ENCODE measurements around the gene ZDHHC11.
"Not testable (repeated sequence)": the region's sequence is repeated elsewhere in the genome, so short reads cannot be mapped to it uniquely, and the experiment has no call there.

Gene ZDHHC11

DNA sequence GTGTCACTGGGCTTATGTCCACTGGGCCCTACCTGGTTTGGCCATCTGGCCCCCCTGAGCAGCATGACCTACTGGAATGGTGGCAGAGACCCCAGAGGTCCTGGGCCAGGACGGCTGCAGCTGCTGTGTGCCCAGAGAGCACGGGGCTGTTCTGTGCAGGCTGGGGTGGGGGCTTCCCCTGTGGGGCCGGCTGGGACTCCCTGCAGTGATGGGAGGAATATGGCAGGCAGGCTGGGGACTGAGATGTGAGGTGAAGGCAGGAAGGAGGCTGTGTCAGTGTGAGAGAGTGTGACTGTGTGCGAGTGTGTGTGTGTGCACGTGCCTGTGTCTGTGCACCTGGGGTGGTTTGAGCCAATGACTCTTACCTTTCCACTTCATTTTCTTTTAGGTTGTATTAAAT is 37.2 kb downstream of the ZDHHC11 start:
- peak; percentile 13 for FAIRE-seq
- DNase-seq (ENCODE audit: low spot score), result not testable (repeated sequence)

DNA sequence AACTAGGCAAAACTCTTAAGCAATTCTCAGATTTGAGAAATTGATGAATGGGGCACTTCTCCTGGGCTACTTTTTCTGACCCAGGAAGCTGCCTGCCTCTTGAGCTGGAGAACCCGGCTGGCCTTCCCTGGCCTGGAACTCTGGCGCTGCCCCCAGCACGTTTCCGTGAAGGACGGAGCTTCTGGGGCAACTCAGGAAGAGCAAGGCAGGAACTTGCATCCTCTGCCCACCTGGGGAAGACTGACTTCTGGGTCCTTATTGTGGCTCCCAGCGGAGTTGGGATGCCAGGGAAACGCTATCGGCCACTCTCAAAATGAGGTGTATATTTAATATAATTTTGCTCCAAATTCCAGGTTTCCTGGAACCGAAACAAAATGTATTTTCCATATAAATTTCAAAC is 39.4 kb downstream of the ZDHHC11 start:
- not testable (repeated sequence) for DNase-seq (ENCODE audit: low spot score)
- FAIRE-seq, result peak; percentile 9

DNA sequence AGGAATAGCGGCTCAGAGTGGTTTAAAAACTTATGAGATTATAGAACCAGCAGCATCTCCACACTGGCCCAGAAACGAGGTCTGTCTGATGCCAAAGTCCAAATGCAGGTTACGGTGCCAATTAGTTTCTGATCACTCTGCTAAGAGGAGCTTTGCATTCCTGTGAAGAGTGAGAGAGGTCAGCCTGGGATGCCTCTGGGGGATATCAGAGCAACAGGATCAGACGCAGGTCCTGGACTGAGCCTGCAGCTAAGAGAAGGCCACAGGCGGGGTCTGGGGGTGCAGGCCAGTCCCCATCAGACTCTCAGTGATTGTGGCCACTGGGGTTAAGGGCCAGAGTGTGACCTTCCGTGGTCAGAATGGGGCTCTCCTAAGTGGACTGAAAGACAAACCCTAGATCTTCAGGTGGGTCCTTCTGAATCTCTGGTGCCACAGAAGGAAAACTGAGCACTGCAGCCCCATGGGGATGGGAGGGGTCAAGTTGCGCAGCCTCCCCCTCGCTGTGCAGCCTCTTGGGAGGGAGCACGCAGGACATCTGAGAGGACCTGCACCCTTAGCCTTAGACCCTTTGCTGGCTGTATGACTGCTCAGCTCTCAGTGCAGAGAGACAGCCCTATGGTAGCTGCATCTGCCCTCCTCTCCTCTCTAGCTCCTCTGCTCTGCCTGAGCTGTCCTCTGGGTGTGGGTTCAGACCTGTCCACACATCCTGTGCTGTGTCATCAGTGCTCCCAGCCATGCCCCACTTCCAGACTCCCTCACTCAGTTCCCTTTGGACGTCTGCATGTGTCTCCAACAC is 42.9 kb downstream of the ZDHHC11 start:
- peak; percentile 50 for FAIRE-seq
- DNase-seq (ENCODE audit: low spot score), result not testable (repeated sequence)

DNA sequence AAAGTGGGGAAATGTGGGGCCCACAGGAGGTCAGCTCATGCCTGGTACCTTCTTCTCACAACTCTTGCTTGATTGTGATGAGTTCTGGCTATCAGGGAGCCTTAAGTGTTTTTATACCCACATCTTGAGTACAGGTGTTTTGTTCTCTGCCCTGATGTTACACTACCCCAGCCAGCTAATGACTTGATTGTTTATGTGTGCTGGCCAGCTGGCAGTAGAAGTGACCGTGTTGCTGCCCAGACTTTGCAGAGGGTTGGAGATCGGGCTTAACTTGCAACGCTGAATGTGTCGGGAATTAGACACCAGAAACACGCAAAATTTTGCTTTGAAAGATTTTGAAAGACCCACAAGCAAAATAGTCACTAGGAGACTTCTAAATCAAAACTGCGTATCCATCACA is 49.3 kb downstream of the ZDHHC11 start:
- DNase-seq (ENCODE audit: low spot score) (no peak), FAIRE-seq (no peak)

DNA sequence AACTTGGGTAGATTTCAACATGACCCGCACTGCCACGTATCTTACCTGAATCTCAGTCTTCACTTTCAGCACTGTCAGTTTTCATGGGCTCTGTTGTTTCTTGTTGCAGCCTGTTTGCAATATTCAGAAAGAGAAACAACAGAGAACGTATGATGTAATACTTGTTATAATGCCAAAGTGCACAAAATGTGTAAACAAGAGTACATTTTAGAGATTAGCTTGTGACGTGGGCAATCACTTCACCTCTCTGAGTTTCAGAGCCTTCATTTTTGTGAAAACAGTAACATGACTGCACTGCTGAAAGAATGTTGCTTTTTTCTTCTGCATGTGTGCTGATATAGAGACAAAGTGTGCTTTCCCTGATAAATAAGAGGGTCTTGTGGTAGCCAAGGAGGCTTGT is 49.7 kb downstream of the ZDHHC11 start:
- DNase-seq (ENCODE audit: low spot score); FAIRE-seq: not testable (repeated sequence)

DNA sequence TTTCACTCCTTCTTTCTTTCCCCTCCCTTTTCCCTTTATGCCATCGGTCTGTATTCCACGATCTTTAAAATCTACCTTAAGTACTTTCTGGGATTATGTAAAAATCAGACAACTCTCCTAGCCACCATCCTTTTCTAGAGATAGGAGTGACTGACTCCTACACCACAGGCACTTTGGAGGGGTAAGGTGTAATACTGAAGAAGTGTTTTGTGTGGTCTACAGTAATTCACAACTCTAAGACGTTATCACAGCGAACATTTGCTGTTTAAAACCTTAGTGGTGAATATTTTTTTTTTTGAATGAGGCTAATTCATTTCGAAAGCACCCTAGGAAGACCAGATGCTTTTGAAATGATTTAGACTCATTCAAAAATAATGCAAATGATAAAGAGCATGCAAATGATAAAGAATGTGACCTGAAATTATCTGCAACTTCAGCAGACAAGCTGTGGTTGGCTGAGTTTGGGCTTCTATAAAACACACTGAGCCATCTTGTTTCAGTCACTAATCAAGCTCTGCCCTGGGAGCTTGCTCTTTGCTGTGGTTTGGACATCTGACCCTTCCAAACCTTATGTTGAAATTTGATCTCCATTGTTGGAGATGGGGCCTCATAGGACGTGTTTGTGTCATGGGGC is 52.2 kb downstream of the ZDHHC11 start:
- not testable (repeated sequence) for DNase-seq (ENCODE audit: low spot score)
- FAIRE-seq, result peak; percentile 40

DNA sequence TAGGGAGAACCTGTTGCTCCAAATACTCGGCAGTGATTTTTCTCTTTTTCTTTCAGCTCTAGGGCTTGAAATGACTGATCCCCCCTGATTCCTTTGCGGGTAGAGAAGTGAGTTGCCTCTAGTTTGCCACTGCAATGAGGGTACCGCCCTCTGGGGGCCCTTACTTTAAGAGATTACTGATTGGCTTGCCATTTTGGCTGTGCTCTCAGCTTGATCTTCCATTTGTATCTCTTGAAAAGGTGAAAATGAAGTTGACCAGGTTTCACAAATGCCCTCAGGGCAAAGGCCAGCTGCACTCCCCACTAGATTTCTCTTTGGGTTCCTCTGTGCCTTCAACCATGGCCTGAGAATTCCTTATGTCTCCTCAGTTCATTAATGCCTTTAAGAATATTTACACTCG is 52.8 kb downstream of the ZDHHC11 start:
- not testable (repeated sequence) for DNase-seq (ENCODE audit: low spot score); FAIRE-seq

DNA sequence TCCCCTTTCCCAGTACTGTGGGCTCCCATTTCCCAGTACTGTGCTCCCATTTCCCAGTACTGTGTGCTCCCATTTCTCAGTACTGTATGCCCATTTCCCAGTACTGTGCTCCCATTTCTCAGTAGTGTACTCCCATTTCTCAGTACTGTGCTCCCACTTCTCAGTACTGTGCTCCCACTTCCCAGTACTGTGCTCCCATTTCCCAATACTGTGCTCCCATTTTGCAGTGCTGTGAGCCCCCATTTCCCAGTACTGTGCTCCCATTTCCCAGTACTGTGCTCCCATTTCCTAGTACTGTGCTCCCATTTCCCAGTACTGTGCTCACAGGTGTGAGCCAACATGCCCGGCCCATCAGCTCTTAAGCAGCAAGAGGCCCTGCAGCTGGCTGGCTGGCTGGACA is 54.9 kb downstream of the ZDHHC11 start:
- not testable (repeated sequence) for DNase-seq (ENCODE audit: low spot score); FAIRE-seq

DNA sequence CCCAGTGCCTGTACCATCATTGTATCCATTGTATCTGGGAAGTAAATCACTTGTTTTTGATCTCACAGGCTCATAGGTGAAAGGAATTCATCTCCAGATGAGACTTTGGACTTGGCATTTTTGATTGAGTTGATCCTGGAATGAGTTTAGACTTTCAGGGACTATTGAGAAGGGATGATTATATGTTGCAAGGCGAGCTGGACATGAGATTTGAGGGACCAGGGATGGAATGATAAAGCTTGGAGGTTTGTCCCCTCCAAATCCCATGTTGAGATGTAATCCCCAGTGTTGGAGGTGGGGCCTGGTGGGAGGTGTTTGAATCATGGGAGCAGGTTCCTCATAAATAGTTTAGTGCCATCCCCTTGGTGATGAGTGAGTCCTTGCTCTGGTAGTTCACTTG is 55.8 kb downstream of the ZDHHC11 start:
- FAIRE-seq, result not testable (repeated sequence)

DNA sequence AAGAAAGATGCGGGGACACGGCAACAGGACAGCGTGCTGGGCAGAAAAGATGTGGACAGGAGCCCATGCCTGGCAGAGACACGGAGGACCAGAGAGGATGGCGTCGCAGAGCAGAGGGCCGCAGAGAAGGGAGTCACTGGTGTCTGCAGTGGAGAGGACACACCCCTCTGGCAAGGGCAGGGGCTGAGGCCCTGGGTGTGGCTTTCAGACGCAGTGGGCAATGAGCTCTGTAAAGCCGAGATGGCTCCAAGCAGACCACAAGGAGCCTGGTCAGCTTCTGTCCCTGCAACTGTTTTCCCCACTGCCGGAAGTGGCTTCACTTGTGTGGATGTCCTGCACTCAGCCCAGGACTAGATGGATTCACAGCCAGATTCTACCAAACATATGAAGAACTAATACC is 62.1 kb downstream of the ZDHHC11 start:
- DNase-seq (ENCODE audit: low spot score); FAIRE-seq: not testable (repeated sequence)

More for the DNA sequence above, 55.8 kb downstream of the ZDHHC11 start:
- not testable (repeated sequence) for DNase-seq (ENCODE audit: low spot score)

DNA sequence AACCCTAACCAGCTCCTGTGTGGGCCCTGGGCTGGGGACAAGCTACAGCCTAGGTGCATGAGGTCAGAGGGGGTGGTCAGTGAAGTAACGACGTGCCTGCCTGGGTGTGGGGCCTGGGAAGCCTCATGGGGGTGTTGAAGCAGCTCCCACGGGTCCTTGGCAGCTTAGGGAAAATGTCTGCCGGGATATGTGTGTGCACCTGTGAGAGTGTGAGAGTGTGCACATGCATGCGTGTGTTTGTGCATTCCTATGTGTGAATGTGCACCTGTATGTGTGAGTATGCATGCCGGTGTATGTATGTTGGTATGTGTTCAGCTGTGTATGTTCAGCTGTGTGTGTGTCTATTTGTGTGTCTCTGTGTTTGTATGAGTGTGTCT is 62.9 kb downstream of the ZDHHC11 start:
- not testable (repeated sequence) for FAIRE-seq; DNase-seq (ENCODE audit: low spot score)

DNA sequence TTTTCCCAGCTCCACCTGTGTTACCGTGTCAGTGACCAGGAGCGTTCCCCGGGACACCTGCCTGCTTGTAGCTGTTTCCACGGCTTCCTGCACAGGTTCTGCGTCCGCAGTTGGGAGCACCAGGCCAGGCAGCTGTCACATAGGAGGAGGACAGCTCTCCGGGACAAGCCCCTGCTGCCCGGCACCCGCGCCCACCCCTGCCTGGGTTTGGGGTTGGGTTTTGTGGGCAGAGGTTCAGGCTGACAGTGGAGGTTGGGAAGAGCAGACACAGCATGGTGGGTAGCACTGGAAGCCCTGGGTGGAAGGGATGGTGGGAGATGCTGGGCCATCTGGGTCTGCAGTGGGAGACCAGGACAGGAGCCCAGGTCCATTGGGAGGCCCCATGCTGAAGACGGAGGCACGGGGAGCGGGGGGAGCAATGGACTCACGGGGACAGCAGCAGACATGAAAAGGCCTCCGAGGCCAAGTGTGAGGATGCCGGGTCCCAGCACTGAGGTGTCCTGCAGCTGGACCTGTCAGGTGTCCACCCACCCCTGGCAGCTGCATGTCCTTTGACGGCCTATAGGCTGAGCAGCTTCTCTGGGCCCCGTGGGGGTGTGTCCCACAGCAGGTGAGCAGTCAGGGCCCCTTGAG is 63.4 kb downstream of the ZDHHC11 start:
- DNase-seq (ENCODE audit: low spot score); FAIRE-seq: not testable (repeated sequence)

DNA sequence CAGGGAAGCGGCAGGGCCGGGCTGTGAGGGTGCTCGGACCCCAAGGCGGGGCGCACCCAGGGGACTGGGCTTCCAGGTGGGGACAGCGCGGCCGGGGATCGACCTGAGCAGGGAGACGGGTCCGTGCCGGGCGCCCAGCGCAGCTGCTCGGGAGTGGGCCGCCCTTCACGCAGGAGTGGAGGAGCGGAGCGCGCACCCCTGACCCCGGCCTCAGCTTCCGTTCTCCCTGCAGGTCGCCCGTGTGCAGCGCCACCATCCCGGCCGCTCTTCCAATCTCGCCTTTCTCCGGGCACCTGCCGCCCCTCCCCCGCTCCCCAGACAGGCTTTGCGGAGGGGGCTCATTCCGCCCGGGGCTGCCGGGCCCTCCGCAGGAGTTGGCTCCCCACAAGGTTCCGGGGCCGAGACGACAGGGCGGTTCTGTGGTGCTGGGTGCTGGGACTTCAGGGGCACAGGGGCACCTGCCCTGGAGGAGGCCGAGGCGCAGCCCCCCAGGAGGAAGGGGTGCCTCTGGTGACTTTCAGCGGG is 65.5 kb downstream of the ZDHHC11 start:
- peak; percentile 77 for FAIRE-seq

DNA sequence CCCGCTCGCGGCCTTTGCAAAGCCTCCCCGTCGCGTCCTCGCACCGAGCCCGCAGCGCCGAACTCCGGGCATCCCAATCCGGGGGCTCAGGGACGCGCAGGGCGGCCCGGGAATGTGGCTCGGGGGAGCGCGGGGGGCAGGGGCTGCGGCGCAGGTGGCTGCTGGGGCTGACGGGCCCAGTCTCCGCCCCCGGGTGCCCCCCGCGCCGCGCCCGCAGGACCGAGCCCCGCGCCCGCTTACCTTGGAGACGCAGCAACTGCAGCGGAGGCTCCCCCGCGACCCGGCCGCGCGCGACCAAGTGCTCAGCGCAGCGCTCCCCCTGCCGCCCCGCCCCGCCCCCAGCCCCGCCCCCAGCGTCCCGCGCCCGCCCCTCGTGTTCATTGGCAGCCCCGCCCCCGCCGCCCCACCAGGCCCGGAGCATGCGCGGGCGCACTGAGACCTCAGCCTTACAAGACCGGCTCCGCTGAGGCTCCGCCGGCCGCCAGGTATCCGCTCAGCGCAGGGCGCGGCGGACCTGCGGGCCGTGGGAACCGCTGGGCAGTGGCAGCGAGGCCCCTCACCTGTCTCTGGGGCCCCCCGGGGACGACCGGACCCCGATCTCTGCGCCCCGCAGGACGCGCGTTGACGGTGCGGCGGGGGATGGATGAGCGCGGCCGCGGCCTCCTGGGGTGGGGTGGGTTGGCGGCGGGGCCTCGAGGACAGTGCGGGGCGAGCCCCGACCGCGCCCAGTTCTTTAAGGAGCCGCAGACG is 66.2 kb downstream of the ZDHHC11 start, which contains the start of gene ZDHHC11B:
ZDHHC11B (minus strand) TSS at position 302 of the 750 bp plus-strand sequence. CDS start 17,810 bp downstream, outside the sequence.
- DNase-seq (ENCODE audit: low spot score) (peak; percentile 95), FAIRE-seq (peak; percentile 84)

More for the DNA sequence above, 65.5 kb downstream of the ZDHHC11 start:
- DNase-seq (ENCODE audit: low spot score), result not testable (repeated sequence)

DNA sequence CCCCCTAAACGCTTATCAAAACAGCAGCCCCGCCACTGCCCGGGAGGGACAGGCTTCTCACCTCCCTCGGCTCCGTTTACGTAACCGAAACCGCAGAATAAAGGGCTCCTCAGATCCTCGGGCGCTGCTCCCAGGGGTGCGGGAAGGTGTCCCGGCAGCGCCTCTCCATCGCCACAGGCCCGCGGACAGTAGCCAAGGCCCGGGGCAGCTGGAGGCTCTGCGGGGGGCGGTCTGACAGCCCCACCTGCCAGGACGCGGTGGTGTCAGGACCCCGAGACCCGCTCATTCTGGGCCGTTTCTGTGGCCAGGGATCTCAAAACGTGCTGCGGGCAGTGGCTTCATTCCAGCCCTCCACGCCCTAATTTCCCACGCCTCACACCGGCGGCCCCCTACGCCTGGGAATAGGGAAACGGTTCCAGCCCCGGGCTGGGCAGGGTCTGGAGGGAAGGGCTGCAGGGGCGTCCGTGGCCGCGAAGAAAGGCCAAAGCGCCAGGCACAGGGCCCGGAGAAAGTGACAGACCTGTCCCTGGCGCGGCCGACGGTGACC is 66.8 kb downstream of the ZDHHC11 start:
- DNase-seq (ENCODE audit: low spot score), result peak; percentile 13
- FAIRE-seq, result not testable (repeated sequence)

DNA sequence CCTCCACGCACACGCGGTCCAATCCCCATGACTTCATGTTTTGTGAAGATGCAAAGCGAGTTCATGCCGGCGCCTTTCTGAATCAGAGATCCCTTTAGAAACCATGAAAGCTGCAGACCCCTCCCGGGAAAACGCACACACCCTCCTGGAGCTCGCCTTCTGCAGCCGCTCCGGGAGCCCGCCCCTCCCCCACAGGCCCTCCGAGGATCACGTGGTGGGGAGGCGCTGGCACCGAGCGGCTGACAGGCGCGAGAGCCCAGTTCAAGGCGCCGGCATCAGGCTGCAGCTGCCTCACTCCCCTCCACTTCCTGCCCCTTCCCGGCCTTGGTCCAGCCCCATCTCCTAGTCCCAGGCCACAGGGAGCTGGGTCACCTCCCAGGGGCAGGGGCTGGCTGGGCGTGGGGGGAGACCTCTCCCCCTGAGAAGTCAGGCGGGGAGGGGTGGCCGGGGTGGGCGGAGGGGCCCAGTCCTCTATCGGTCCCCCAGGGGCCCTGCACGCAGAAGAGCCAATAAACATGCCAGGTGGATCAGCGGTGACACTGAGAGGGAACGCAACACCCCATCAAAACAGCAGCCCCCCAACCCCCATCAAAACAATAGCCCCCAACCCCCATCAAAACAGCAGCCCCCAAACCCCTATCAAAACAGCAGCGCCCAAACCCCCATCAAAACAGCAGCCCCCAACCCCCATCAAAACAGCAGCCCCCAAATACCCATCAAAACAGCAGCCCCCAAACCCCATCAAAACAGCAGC is 67.6 kb downstream of the ZDHHC11 start:
- DNase-seq (ENCODE audit: low spot score), result not testable (repeated sequence)
- peak; percentile 72 for FAIRE-seq

DNA sequence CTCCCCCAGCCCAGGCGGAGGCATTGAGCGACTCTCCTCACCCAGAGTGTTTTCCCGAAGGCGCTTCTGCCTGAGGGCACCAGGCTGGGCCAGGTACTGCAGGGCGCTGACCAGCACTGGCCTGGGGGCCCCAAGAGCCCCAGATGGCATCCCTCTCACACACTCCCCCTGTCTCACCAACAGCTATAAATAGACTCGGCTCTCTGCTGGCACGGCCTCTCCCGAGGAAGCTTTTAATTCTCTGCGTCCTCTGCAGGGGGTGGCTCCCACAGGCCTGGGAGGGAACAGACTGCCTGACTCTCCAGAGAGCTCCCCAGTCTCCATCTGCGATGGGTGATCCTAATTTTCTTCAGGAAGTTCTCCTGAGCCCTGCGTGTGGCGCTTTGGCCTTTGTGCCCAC is 68.4 kb downstream of the ZDHHC11 start:
- FAIRE-seq, result peak; percentile 85
- DNase-seq (ENCODE audit: low spot score), result not testable (repeated sequence)

DNA sequence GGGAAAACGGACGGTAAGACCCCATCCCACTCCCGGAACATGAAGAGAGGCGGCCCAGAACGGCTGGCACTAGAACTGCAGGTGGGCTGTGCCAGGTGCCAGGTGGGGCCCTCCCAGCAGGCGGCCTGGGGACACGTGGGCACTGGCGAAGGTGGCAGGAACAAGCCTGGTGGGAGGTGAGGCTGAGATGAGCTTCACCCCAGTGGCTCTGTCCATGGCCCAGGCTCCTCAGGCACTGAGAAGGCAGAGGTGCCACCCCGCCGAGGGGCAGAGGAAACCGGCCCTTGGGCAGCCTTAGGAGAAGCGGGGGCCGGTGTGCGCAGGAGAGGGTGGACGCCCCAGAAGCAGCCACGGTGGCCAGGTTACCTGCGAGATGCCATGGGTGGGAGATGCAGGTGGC is 70.2 kb downstream of the ZDHHC11 start:
- not testable (repeated sequence) for DNase-seq (ENCODE audit: low spot score); FAIRE-seq

DNA sequence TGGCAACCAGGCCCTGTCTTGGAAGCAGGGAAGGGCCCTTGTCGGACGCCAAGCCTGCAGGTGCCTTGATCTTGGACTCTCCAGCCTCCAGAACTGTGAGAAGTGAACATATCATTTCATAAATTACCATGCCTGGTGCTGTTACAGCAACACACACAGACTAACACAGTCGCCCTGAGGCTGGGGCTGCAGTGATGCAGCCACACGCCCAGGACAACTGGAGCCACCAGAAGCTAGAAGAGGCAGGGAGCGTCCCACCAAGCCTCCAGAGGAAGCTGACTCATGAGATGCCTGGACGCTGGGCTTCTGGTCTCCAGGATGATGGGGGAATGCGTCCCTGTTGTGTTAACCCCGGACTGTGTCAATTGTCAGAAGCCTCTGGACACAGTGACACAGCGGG is 71.8 kb downstream of the ZDHHC11 start:
- not testable (repeated sequence) for FAIRE-seq; DNase-seq (ENCODE audit: low spot score)

DNA sequence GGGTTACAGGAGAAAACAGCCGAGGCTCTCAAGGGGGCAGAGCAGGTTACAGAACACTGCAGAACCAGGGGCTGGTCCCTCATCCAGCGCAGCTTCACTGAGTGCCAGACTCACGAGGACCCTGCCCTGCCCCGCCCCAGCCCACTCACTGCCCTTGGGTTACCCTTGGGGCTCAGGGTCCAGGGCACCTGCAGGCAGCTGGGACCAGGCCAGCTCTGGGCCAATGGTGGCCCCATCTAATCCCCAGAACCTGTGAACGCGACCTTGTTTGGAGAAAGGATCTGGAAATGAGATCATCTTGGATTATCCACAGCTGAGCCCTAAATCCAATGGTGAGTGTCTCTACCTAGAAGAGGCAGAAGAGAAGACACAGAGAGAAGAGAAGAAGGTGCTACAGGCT is 72.4 kb downstream of the ZDHHC11 start:
- DNase-seq (ENCODE audit: low spot score); FAIRE-seq: not testable (repeated sequence)

Measured in urothelium cell line (cell line).